ENCODE results near the gene SAMD11. TPM values are rescaled to one million over a fixed set of nuclear protein-coding genes. Genes with fewer than 3 reads are reported as not detected.

The SAMD11 gene
- polyA plus RNA-seq, 1 of the 3 experiments (the other 2 are of a cell fraction) = 2.1 TPM

- no peak overlapping the region; a peak in 1 of 4 replicates for H3K27ac ChIP-seq (ENCODE audit: low read depth in 2 of 2, low read length in 1 of 2)
- WGBS (ENCODE audit: low lambda C conversion rate) = 24% methylated on average over 22 of the region's 57 CpGs
These were observed 36.1 kb downstream of the SAMD11 start for GRCh38 chr1:959731-960362.

GRCh38 chr1:960363-961131, 36.8 kb downstream of the SAMD11 start, which contains the start of gene KLHL17:
KLHL17 (plus strand) TSS chr1:960584; CDS start chr1:960694, 110 bp downstream.
- Histone ChIP-seq H3K27me3 (ENCODE audit: insufficient read depth) (no peaks in the 10 kb centered on the region), H3K27ac (ENCODE audit: low read depth in 2 of 2, low read length in 1 of 2) (peak within 1 kb of the TSS in 1 of 2 experiments; percentile 47; a peak in 2 of 4 replicates), H3K4me2 (peak within 1 kb of the TSS; percentile 62; the same call in 1 of the 2 replicates), H3K79me2 (ENCODE audit: insufficient read depth) (peaks cover 21% of the 10 kb centered on the region), H3K9ac (peak within 1 kb of the TSS; percentile 36; the same call in 1 of the 2 replicates), H3K36me3 (replicated peaks in 1 of 2; ENCODE audit: control insufficient read depth in 1 of 2, insufficient read depth in 2 of 2, low read length in 1 of 2) (peaks cover 0 to 30% of the 10 kb centered on the region in 2 experiments), H3K4me1 (ENCODE audit: control insufficient read depth in 1 of 2, insufficient read depth in 2 of 2, low read depth in 1 of 2, low read length in 1 of 2) (peaks cover 4 to 17% of the 10 kb centered on the region in 2 experiments; a peak in 2 of 4 replicates), H3F3A (replicated peaks; ENCODE audit: insufficient read depth) (no peaks in the 10 kb centered on the region), H3K4me3 (ENCODE audit: low read depth in 2 of 2, low read length in 1 of 2) (peak within 1 kb of the TSS; percentile 57 to 75), H3K9me2 (no peaks in the 10 kb centered on the region), H2AFZ (ENCODE audit: low read depth) (no peak within 1 kb of the TSS), H3K9me3 (no peaks in the 10 kb centered on the region), H4K20me1 (ENCODE audit: insufficient read depth) (no peaks in the 10 kb centered on the region)
- ChIA-PET CTCF (interaction anchor here (1.1 to 1.9 kb wide), 4 partner anchors 19 to 42 kb away, joined by 3 to 6 read pairs (median 4); no protein-coding TSS in a partner anchor), POLR2A (interaction anchor here (0.8 kb wide), 1 partner anchor 55 kb away, joined by 4 read pairs; no protein-coding TSS in a partner anchor)
- under 1% methylated on average over 20 of the region's 109 CpGs for WGBS (ENCODE audit: low lambda C conversion rate)
- DNase-seq = peak; percentile 94
- TF ChIP-seq REST (IDR thresholded peaks at IDR 0.05; ENCODE audit: low read depth, low read length) (0 out of 2 replicates have a peak, but pooled peaks have one; percentile 26), SIN3A (IDR thresholded peaks at IDR 0.05; ENCODE audit: borderline replicate concordance, low read depth, low read length) (no peak), PBX3 (IDR thresholded peaks at IDR 0.05) (peak; percentile 60), GABPA (IDR thresholded peaks at IDR 0.05; ENCODE audit: low read depth) (peak; percentile 39; the same call in 1 of the 2 replicates)

More at GRCh38 chr1:959731-960362, 36.1 kb downstream of the SAMD11 start:
- Histone ChIP-seq H3K27me3 (ENCODE audit: insufficient read depth) (no peaks in the 10 kb centered on the region), H3K79me2 (ENCODE audit: insufficient read depth) (peaks cover 21% of the 10 kb centered on the region), H3K9me2 (no peaks in the 10 kb centered on the region), H3K36me3 (replicated peaks in 1 of 2; ENCODE audit: control insufficient read depth in 1 of 2, insufficient read depth in 2 of 2, low read length in 1 of 2) (peaks cover 0 to 37% of the 10 kb centered on the region in 2 experiments), H2AFZ (ENCODE audit: low read depth) (no peak overlapping the region), H3K9me3 (no peaks in the 10 kb centered on the region), H3K4me3 (ENCODE audit: low read depth in 2 of 2, low read length in 1 of 2) (peak overlapping the region; percentile 39 to 75), H3K9ac (peak overlapping the region; percentile 36; the same call in 1 of the 2 replicates), H3F3A (replicated peaks; ENCODE audit: insufficient read depth) (no peaks in the 10 kb centered on the region), H4K20me1 (ENCODE audit: insufficient read depth) (no peaks in the 10 kb centered on the region), H3K4me1 (ENCODE audit: control insufficient read depth in 1 of 2, insufficient read depth in 2 of 2, low read depth in 1 of 2, low read length in 1 of 2) (peaks cover 4 to 17% of the 10 kb centered on the region in 2 experiments; a peak in 2 of 4 replicates), H3K4me2 (peak overlapping the region; percentile 24; the same call in 1 of the 2 replicates)
- no peak for DNase-seq
- CTCF ChIA-PET = interaction anchor here (0.8 to 2.1 kb wide), 6 partner anchors 11 to 91 kb away, joined by 3 to 14 read pairs (median 4); no protein-coding TSS in a partner anchor
- POLR2A ChIA-PET = interaction anchor here (1.3 kb wide), 1 partner anchor 11 kb away, joined by 4 read pairs; no protein-coding TSS in a partner anchor
- TF ChIP-seq IRF3 (IDR thresholded peaks at IDR 0.05; ENCODE audit: low read depth, low read length) (no peak), TEAD4 (IDR thresholded peaks at IDR 0.05; ENCODE audit: borderline replicate concordance, insufficient read depth) (no peak), SMC3 (IDR thresholded peaks at IDR 0.05; ENCODE audit: low read depth, low read length) (no peak)
